GM23338 (cell line): ENCODE results near the gene GRM8. TPM values are rescaled to one million over a fixed set of nuclear protein-coding genes. Genes with fewer than 3 reads are reported as not detected.

Experiments used
- ATAC-seq: fragments of 200-7000 bp; cut with Tn5 transposase; 3 replicates; pipeline ENCODE4 v1.9.1; 2020
- DNase-seq: peaks from one replicate; pipeline ENCODE4 v3.0.0-alpha.2; 2015; ENCODE audit warnings: low spot score
- H2AFZ ChIP-seq: fragments of 200-600 bp; sonication (generic); 2 replicates; pipeline ENCODE4 v1.8.0; 2016; ENCODE audit warnings: antibody characterized with exemption, mild to moderate bottlenecking, moderate library complexity
- H3F3A ChIP-seq: fragments of 200-600 bp; sonication (generic); replicated peaks from 2 replicates; pipeline ENCODE4 v1.8.0; 2017; ENCODE audit warnings: antibody characterized with exemption, mixed run types, low read depth
- H3K27ac ChIP-seq: fragments of 200-600 bp; sonication (generic); 2 replicates; pipeline ENCODE4 v1.6.1; 2016; ENCODE audit warnings: low read depth
- H3K27me3 ChIP-seq: fragments of 200-600 bp; sonication (generic); 2 replicates; pipeline ENCODE4 v1.8.0; 2016; ENCODE audit warnings: mild to moderate bottlenecking, mixed run types, moderate library complexity; ENCODE audit not compliant: insufficient read depth
- H3K36me3 ChIP-seq: fragments of 200-600 bp; sonication (generic); 2 replicates; pipeline ENCODE4 v1.8.0; 2016; ENCODE audit warnings: mild to moderate bottlenecking; ENCODE audit not compliant: insufficient read depth
- H3K4me1 ChIP-seq: fragments of 200-600 bp; sonication (generic); 2 replicates; pipeline ENCODE4 v1.8.0; 2016; ENCODE audit warnings: mild to moderate bottlenecking, moderate library complexity; ENCODE audit not compliant: insufficient read depth
- H3K4me2 ChIP-seq: fragments of 200-600 bp; sonication (generic); 2 replicates; pipeline ENCODE4 v1.7.1; 2017; ENCODE audit warnings: mixed run types
- H3K4me3 ChIP-seq: fragments of 200-600 bp; sonication (generic); 2 replicates; pipeline ENCODE4 v1.6.1; 2016; ENCODE audit warnings: mixed run types
- H3K79me2 ChIP-seq: fragments of 200-600 bp; sonication (generic); replicated peaks from 2 replicates; pipeline ENCODE4 v1.8.0; 2017; ENCODE audit warnings: mild to moderate bottlenecking; ENCODE audit not compliant: insufficient read depth
- H3K9me2 ChIP-seq: fragments of 200-600 bp; sonication (generic); 2 replicates; pipeline ENCODE4 v1.8.0; 2017; ENCODE audit not compliant: insufficient read depth
- H4K20me1 ChIP-seq: fragments of 200-600 bp; sonication (generic); replicated peaks from 2 replicates; pipeline ENCODE4 v1.8.0; 2017; ENCODE audit warnings: mild to moderate bottlenecking; ENCODE audit not compliant: insufficient read depth
- H3K27ac Mint-ChIP-seq: 2 replicates; pipeline ENCODE4 v1.8.0; 2020; ENCODE audit warnings: inconsistent platforms, mild to moderate bottlenecking, moderate library complexity, mixed read lengths
- H3K27me3 Mint-ChIP-seq: 3 replicates; pipeline ENCODE4 v1.8.0; 2022; ENCODE audit warnings: low read depth, mild to moderate bottlenecking, moderate library complexity, mixed read lengths, inconsistent platforms; ENCODE audit not compliant: insufficient read depth, poor library complexity
- H3K36me3 Mint-ChIP-seq: 3 replicates; pipeline ENCODE4 v1.8.0; 2021; ENCODE audit warnings: low read depth, mild to moderate bottlenecking, inconsistent platforms, moderate library complexity, mixed read lengths
- H3K4me1 Mint-ChIP-seq: 3 replicates; pipeline ENCODE4 v1.8.0; 2020; ENCODE audit warnings: mild to moderate bottlenecking, inconsistent platforms, mixed read lengths
- H3K4me3 Mint-ChIP-seq: 3 replicates; pipeline ENCODE4 v1.8.0; 2021; ENCODE audit warnings: moderate library complexity, mild to moderate bottlenecking, inconsistent platforms, mixed read lengths
- H3K9me3 Mint-ChIP-seq: 3 replicates; pipeline ENCODE4 v1.8.0; 2020; ENCODE audit warnings: moderate library complexity, mild to moderate bottlenecking, inconsistent platforms, mixed read lengths
- CREB1 ChIP-seq: fragments of 250-450 bp; sonication (Bioruptor Pico); IDR thresholded peaks from 2 replicates; pipeline ENCODE4 v1.5.0; 2020; ENCODE audit warnings: low read depth, mild to moderate bottlenecking, moderate library complexity
- ETS1 ChIP-seq: IDR thresholded peaks from 2 replicates; pipeline ENCODE4 v1.6.1; 2016; ENCODE audit warnings: antibody characterized with exemption
- EZH2 ChIP-seq: fragments of 200-600 bp; sonication (generic); IDR thresholded peaks from one replicate; pipeline ENCODE4 v1.8.0; 2017; ENCODE audit warnings: antibody characterized with exemption, mild to moderate bottlenecking, low read depth; ENCODE audit not compliant: unreplicated experiment
- EZH2phosphoT487 ChIP-seq: fragments of 200-600 bp; sonication (generic); IDR thresholded peaks from one replicate; pipeline ENCODE4 v1.8.1; 2018; ENCODE audit warnings: antibody characterized with exemption; ENCODE audit not compliant: unreplicated experiment
- JUNB ChIP-seq: IDR thresholded peaks from one replicate; pipeline ENCODE4 v1.6.1; 2016; ENCODE audit warnings: antibody characterized with exemption; ENCODE audit not compliant: unreplicated experiment
- NANOG ChIP-seq: IDR thresholded peaks from 2 replicates; pipeline ENCODE4 v1.6.1; 2016; ENCODE audit warnings: antibody characterized with exemption, borderline replicate concordance
- POLR2AphosphoS5 ChIP-seq: IDR thresholded peaks from 2 replicates; pipeline ENCODE4 v1.6.1; 2016; ENCODE audit warnings: antibody characterized with exemption, low read depth
- STAT1 ChIP-seq: IDR thresholded peaks from one replicate; pipeline ENCODE4 v1.6.1; 2016; ENCODE audit warnings: antibody characterized with exemption; ENCODE audit not compliant: unreplicated experiment
- ZNF114 ChIP-seq: fragments of 250-450 bp; sonication (Bioruptor Pico); IDR thresholded peaks from 2 replicates; pipeline ENCODE4 v1.5.0; 2020; ENCODE audit warnings: mild to moderate bottlenecking, moderate library complexity
- ZNF331 ChIP-seq: fragments of 250-450 bp; sonication (Bioruptor Pico); IDR thresholded peaks from 2 replicates; pipeline ENCODE4 v1.5.0; 2020; ENCODE audit warnings: low read depth, mild to moderate bottlenecking, moderate library complexity
- ZNF462 ChIP-seq: fragments of 250-450 bp; sonication (Bioruptor Pico); IDR thresholded peaks from 2 replicates; pipeline ENCODE4 v1.5.0; 2020; ENCODE audit warnings: mild to moderate bottlenecking, moderate library complexity
- polyA plus RNA-seq: library from polyadenylated mRNA; unstranded; fragments of >200 nt; fragmentation: Nextera tagmentation; extraction: Ambion mirVana; gene quantifications from 2 replicates; pipeline ENCODE4 v1.2.1, GENCODE V29; 2016
- total RNA-seq: library from RNA; depleted of rRNA; stranded (reverse); fragments of >200 nt; shearing (Covaris generic); gene quantifications from 2 replicates; pipeline ENCODE4 v1.2.3, GENCODE V29; 2014
- TF ChIP-seq, protein P1 (sequence below), 2 experiments: fragments of 200-600 bp in 1 of 2; sonication (generic) in 1 of 2; conservative IDR thresholded peaks; 2 replicates each; pipeline versions ENCODE4 v1.5.1 to v1.6.1; 2016 to 2017; ENCODE audit warnings: antibody characterized with exemption in 2 of 2, low read depth in 2 of 2, mild to moderate bottlenecking in 2 of 2, moderate library complexity in 1 of 2
- TF ChIP-seq, protein P2 (sequence below): IDR thresholded peaks from one replicate; pipeline ENCODE4 v1.6.1; 2018; ENCODE audit warnings: antibody characterized with exemption; ENCODE audit not compliant: unreplicated experiment

Gene GRM8
- total and polyA plus RNA-seq, 2 experiments from 2014 or later: 1.9 to 6.6 TPM

DNA sequence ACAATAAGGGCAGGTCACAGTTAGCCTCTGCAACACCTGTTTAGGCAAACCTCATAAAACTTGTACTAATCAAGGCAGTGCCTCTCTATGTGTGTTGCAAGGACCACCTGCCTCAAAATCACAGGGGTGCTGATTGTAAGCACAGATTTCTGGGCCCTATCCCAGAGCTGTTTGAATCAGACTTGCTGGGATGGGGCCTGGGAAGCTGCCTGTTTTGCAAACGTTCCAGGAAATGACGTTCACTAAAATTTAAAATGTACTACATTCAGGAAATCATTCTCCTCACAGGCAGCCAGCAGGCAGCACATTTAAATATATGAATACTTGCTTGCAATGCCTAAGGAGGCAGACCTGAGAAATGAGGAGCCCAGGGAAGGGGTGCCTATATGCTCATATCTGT, 4.3 kb upstream of the GRM8 start:
- Mint-ChIP-seq H3K4me1 (peaks cover 14% of the 10 kb centered on the region), H3K4me3 (no peak overlapping the region), H3K27me3 (peaks cover 13% of the 10 kb centered on the region), H3K9me3 (no peaks in the 10 kb centered on the region; the same call in 2 of the 3 replicates), H3K27ac (no peak overlapping the region), H3K36me3 (no peaks in the 10 kb centered on the region; the same call in 2 of the 3 replicates)
- DNase-seq (no peak), ATAC-seq (no peak)
- Histone ChIP-seq H3K79me2 (no peaks in the 10 kb centered on the region), H3K4me1 (peaks cover 12% of the 10 kb centered on the region), H3F3A (0 out of 2 replicates have a peak, but pooled peaks cover 4% of the 10 kb centered on the region), H4K20me1 (no peaks in the 10 kb centered on the region), H3K27ac (no peak overlapping the region), H2AFZ (no peak overlapping the region), H3K4me2 (no peak overlapping the region), H3K27me3 (peaks cover 31% of the 10 kb centered on the region), H3K36me3 (no peaks in the 10 kb centered on the region), H3K4me3 (no peak overlapping the region), H3K9me2 (no peaks in the 10 kb centered on the region)
- TF ChIP-seq EZH2phosphoT487 (no peak), ZNF462 (CRISPR knock-in tag) (no peak), NANOG (no peak), EZH2 (no peak), ETS1 (no peak), JUNB (no peak), ZNF114 (CRISPR knock-in tag) (no peak), ZNF331 (CRISPR knock-in tag) (no peak), STAT1 (no peak), POLR2AphosphoS5 (no peak), CREB1 (CRISPR knock-in tag) (no peak)
- TF ChIP-seq, protein P1, sequence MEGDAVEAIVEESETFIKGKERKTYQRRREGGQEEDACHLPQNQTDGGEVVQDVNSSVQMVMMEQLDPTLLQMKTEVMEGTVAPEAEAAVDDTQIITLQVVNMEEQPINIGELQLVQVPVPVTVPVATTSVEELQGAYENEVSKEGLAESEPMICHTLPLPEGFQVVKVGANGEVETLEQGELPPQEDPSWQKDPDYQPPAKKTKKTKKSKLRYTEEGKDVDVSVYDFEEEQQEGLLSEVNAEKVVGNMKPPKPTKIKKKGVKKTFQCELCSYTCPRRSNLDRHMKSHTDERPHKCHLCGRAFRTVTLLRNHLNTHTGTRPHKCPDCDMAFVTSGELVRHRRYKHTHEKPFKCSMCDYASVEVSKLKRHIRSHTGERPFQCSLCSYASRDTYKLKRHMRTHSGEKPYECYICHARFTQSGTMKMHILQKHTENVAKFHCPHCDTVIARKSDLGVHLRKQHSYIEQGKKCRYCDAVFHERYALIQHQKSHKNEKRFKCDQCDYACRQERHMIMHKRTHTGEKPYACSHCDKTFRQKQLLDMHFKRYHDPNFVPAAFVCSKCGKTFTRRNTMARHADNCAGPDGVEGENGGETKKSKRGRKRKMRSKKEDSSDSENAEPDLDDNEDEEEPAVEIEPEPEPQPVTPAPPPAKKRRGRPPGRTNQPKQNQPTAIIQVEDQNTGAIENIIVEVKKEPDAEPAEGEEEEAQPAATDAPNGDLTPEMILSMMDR (conservative IDR thresholded peaks at IDR 0.05; ENCODE audit: low read depth in 2 of 2): no peak
- TF ChIP-seq, protein P2, sequence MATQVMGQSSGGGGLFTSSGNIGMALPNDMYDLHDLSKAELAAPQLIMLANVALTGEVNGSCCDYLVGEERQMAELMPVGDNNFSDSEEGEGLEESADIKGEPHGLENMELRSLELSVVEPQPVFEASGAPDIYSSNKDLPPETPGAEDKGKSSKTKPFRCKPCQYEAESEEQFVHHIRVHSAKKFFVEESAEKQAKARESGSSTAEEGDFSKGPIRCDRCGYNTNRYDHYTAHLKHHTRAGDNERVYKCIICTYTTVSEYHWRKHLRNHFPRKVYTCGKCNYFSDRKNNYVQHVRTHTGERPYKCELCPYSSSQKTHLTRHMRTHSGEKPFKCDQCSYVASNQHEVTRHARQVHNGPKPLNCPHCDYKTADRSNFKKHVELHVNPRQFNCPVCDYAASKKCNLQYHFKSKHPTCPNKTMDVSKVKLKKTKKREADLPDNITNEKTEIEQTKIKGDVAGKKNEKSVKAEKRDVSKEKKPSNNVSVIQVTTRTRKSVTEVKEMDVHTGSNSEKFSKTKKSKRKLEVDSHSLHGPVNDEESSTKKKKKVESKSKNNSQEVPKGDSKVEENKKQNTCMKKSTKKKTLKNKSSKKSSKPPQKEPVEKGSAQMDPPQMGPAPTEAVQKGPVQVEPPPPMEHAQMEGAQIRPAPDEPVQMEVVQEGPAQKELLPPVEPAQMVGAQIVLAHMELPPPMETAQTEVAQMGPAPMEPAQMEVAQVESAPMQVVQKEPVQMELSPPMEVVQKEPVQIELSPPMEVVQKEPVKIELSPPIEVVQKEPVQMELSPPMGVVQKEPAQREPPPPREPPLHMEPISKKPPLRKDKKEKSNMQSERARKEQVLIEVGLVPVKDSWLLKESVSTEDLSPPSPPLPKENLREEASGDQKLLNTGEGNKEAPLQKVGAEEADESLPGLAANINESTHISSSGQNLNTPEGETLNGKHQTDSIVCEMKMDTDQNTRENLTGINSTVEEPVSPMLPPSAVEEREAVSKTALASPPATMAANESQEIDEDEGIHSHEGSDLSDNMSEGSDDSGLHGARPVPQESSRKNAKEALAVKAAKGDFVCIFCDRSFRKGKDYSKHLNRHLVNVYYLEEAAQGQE: no peak
